H9 (cell line): ENCODE measurements around the gene AP1S3. TPM values are rescaled to one million over a fixed set of nuclear protein-coding genes. Genes with fewer than 3 reads are reported as not detected.

Experiments
- DNase-seq: peaks from one replicate; pipeline ENCODE4 v3.0.0-alpha.2; 2017
- H2AFZ ChIP-seq: one replicate; pipeline ENCODE4 v1.6.1; 2013; ENCODE audit warnings: mild to moderate bottlenecking, low read length, control low read depth, moderate library complexity
- H2AK5ac ChIP-seq: 2 replicates; pipeline ENCODE4 v1.6.1; 2013; ENCODE audit warnings: low read length, control low read depth, mixed read lengths; ENCODE audit not compliant: insufficient read length
- H2BK120ac ChIP-seq: one replicate; pipeline ENCODE4 v1.6.1; 2013; ENCODE audit warnings: low read depth, mild to moderate bottlenecking, low read length, control low read depth, inconsistent platforms; ENCODE audit not compliant: poor library complexity, severe bottlenecking
- H2BK12ac ChIP-seq: 2 replicates; pipeline ENCODE4 v1.6.1; 2013; ENCODE audit warnings: low read length, control low read depth, mixed read lengths, low read depth; ENCODE audit not compliant: insufficient read length
- H2BK15ac ChIP-seq: 2 replicates; pipeline ENCODE4 v1.6.1; 2013; ENCODE audit warnings: low read depth, low read length, control low read depth
- H2BK20ac ChIP-seq: one replicate; pipeline ENCODE4 v1.6.1; 2013; ENCODE audit warnings: low read depth, mild to moderate bottlenecking, low read length, control low read depth, inconsistent platforms; ENCODE audit not compliant: poor library complexity, severe bottlenecking
- H2BK5ac ChIP-seq: 2 replicates; pipeline ENCODE4 v1.6.1; 2013; ENCODE audit warnings: low read length, control low read depth, mixed read lengths; ENCODE audit not compliant: insufficient read length
- H3K14ac ChIP-seq: 2 replicates; pipeline ENCODE4 v1.6.1; 2013; ENCODE audit warnings: low read length, control low read depth; ENCODE audit not compliant: insufficient read depth
- H3K18ac ChIP-seq: 2 replicates; pipeline ENCODE4 v1.6.1; 2013; ENCODE audit warnings: low read depth, mild to moderate bottlenecking, mixed read lengths, low read length, control low read depth; ENCODE audit not compliant: insufficient read length
- H3K23ac ChIP-seq: 2 replicates; pipeline ENCODE4 v1.6.1; 2013; ENCODE audit warnings: low read length, control low read depth, mixed read lengths, low read depth; ENCODE audit not compliant: insufficient read length
- H3K23me2 ChIP-seq: 2 replicates; pipeline ENCODE4 v1.6.1; 2013; ENCODE audit warnings: low read depth, mild to moderate bottlenecking, mixed read lengths, low read length, control low read depth; ENCODE audit not compliant: insufficient read length, poor library complexity, severe bottlenecking
- H3K27ac ChIP-seq: 2 replicates; pipeline ENCODE4 v1.5.1; 2013; ENCODE audit warnings: low read length, control low read depth, mixed read lengths, low read depth; ENCODE audit not compliant: insufficient read length
- H3K27me3 ChIP-seq: 2 replicates; pipeline ENCODE4 v1.6.1; 2013; ENCODE audit warnings: low read length, control low read depth, inconsistent platforms; ENCODE audit not compliant: insufficient read depth
- H3K4ac ChIP-seq: 2 replicates; pipeline ENCODE4 v1.6.1; 2013; ENCODE audit warnings: low read depth, mild to moderate bottlenecking, control low read depth, inconsistent platforms, low read length, moderate library complexity
- H3K4me1 ChIP-seq: 2 replicates; pipeline ENCODE4 v1.6.1; 2013; ENCODE audit warnings: low read length, control low read depth, inconsistent platforms; ENCODE audit not compliant: insufficient read depth
- H3K4me2 ChIP-seq: 2 replicates; pipeline ENCODE4 v1.6.1; 2013; ENCODE audit warnings: low read length, control low read depth, mixed read lengths; ENCODE audit not compliant: insufficient read length, insufficient read depth
- H3K56ac ChIP-seq: 2 replicates; pipeline ENCODE4 v1.6.1; 2013; ENCODE audit warnings: low read depth, mild to moderate bottlenecking, mixed read lengths, low read length, control low read depth; ENCODE audit not compliant: insufficient read length
- H3K79me1 ChIP-seq: 2 replicates; pipeline ENCODE4 v1.6.1; 2013; ENCODE audit warnings: low read depth, mild to moderate bottlenecking, moderate library complexity, low read length, control low read depth, inconsistent platforms; ENCODE audit not compliant: insufficient read depth, poor library complexity, severe bottlenecking
- H3K79me2 ChIP-seq: 2 replicates; pipeline ENCODE4 v1.6.1; 2013; ENCODE audit warnings: low read length, control low read depth, inconsistent platforms; ENCODE audit not compliant: insufficient read depth
- H3K9ac ChIP-seq: 2 replicates; pipeline ENCODE4 v1.6.1; 2013; ENCODE audit warnings: low read length, control low read depth, mixed read lengths; ENCODE audit not compliant: insufficient read length; ENCODE audit errors: extremely low read depth
- H3K9me3 ChIP-seq: one replicate; pipeline ENCODE4 v1.6.1; 2013; ENCODE audit warnings: low read depth, low read length, inconsistent platforms; ENCODE audit not compliant: control insufficient read depth
- H3T11ph ChIP-seq: one replicate; pipeline ENCODE4 v1.6.1; 2013; ENCODE audit warnings: mild to moderate bottlenecking, low read length, control low read depth, inconsistent platforms
- H4K20me1 ChIP-seq: one replicate; pipeline ENCODE4 v1.6.1; 2013; ENCODE audit not compliant: control insufficient read depth, insufficient read length, insufficient read depth
- H4K5ac ChIP-seq: 2 replicates; pipeline ENCODE4 v1.6.1; 2013; ENCODE audit warnings: low read depth, mild to moderate bottlenecking, mixed read lengths, low read length, control low read depth; ENCODE audit not compliant: insufficient read length
- H4K8ac ChIP-seq: replicated peaks from 2 replicates; pipeline ENCODE4 v1.6.1; 2013; ENCODE audit warnings: low read length, control low read depth, mixed read lengths, low read depth; ENCODE audit not compliant: insufficient read length
- H4K91ac ChIP-seq: 2 replicates; pipeline ENCODE4 v1.6.1; 2013; ENCODE audit warnings: low read depth, mild to moderate bottlenecking, moderate library complexity, mixed read lengths, low read length, control low read depth; ENCODE audit not compliant: insufficient read length
- H3K27ac Mint-ChIP-seq, 3 experiments: 2 replicates in 2 of 3; 3 replicates in 1 of 3; pipeline ENCODE4 v1.8.0; 2020 to 2021; ENCODE audit warnings: mixed read lengths in 3 of 3, mild to moderate bottlenecking in 1 of 3, moderate library complexity in 1 of 3
- H3K27me3 Mint-ChIP-seq: 2 replicates; pipeline ENCODE4 v1.8.0; 2021; ENCODE audit warnings: low read depth, mild to moderate bottlenecking, moderate library complexity, mixed read lengths
- H3K36me3 Mint-ChIP-seq, 3 experiments: 2 replicates in 2 of 3; 3 replicates in 1 of 3; pipeline ENCODE4 v1.8.0; 2020 to 2021; ENCODE audit warnings: low read depth in 3 of 3, mixed read lengths in 3 of 3; ENCODE audit not compliant: insufficient read depth in 1 of 3
- H3K4me1 Mint-ChIP-seq, 2 experiments: 2 replicates each; pipeline ENCODE4 v1.8.0; 2020; ENCODE audit warnings: mixed read lengths in 2 of 2
- H3K4me3 Mint-ChIP-seq, 2 experiments: 2 replicates in 1 of 2; 3 replicates in 1 of 2; pipeline ENCODE4 v1.8.0; 2020 to 2021; ENCODE audit warnings: mild to moderate bottlenecking in 2 of 2, mixed read lengths in 2 of 2, moderate library complexity in 1 of 2
- H3K9me3 Mint-ChIP-seq, 2 experiments: 2 replicates in 1 of 2; 3 replicates in 1 of 2; pipeline ENCODE4 v1.8.0; 2020; ENCODE audit warnings: mild to moderate bottlenecking in 2 of 2, mixed read lengths in 2 of 2, moderate library complexity in 1 of 2
- WGBS: extraction: QIAGEN DNeasy Blood & Tissue Kit; methylation state at CpG from one replicate; pipeline ENCODE4 v1.1.7; 2013; ENCODE audit warnings: missing lambda C conversion rate, low lambda C conversion rate, mixed read lengths; ENCODE audit not compliant: insufficient read length; ENCODE audit errors: extremely low coverage; 5-methylcytosine and 5-hydroxymethylcytosine counted together
- total RNA-seq: library from RNA; stranded (reverse); gene quantifications from 2 replicates; pipeline ENCODE4 v1.2.1, GENCODE V29; 2021
- TF ChIP-seq, protein P1 (sequence below): fragments of 200-600 bp; sonication (generic); conservative IDR thresholded peaks from 3 replicates; pipeline ENCODE4 v1.8.0; 2021; ENCODE audit warnings: antibody characterized with exemption, mild to moderate bottlenecking

AP1S3 gene
- total RNA-seq, 1 experiment from 2014 or later = 8.7 TPM

DNA sequence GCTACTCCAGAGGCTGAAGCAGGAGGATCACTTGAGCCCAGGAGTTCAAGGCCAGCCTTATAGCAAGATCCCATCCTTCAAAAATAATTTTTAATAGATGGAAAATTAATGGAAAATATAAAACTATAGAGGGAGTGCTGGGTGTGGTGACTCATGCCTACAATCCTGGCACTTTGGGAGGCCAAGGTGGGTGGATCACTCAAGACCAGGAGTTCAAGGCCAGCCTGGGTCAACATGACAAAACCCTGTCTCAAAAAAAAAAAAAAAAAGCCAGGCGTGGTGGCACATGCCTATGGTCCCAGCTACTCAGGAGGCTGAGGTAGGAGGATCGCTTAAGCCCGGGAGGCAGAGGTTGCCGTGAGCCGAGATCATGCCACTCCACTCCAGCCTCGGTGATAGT, 48.0 kb downstream of the AP1S3 start:
- Histone ChIP-seq H3K79me1 (no peaks in the 10 kb centered on the region), H3K56ac (no peak overlapping the region), H3T11ph (no peak overlapping the region), H3K4me1 (no peaks in the 10 kb centered on the region), H3K27me3 (no peaks in the 10 kb centered on the region), H2BK5ac (no peak overlapping the region), H4K8ac (no peak overlapping the region), H3K27ac (no peak overlapping the region), H4K91ac (no peak overlapping the region), H3K9me3 (no peaks in the 10 kb centered on the region), H3K4me2 (no peak overlapping the region), H4K20me1 (no peaks in the 10 kb centered on the region), H2AFZ (no peak overlapping the region), H3K79me2 (no peaks in the 10 kb centered on the region), H3K9ac (no peak overlapping the region), H4K5ac (no peak overlapping the region), H3K4ac (no peak overlapping the region), H3K23ac (no peak overlapping the region), H2BK20ac (no peak overlapping the region), H3K14ac (no peak overlapping the region), H3K23me2 (no peaks in the 10 kb centered on the region), H3K18ac (no peak overlapping the region), H2BK120ac (no peak overlapping the region), H2BK15ac (no peak overlapping the region), H2AK5ac (no peak overlapping the region), H2BK12ac (no peak overlapping the region)
- no CpG with 5 or more reads among the region's 6 CpGs for WGBS
- H3K9me3 Mint-ChIP-seq = peaks cover 0 to 6% of the 10 kb centered on the region in 2 experiments; a peak in 4 of 5 replicates
- H3K4me3 Mint-ChIP-seq = no peak overlapping the region
- H3K36me3 Mint-ChIP-seq = peaks cover 0 to 2% (median 0%) of the 10 kb centered on the region in 3 experiments; a peak in 2 of 7 replicates
- DNase-seq = no peak
- no peaks in the 10 kb centered on the region for H3K27me3 Mint-ChIP-seq
- H3K4me1 Mint-ChIP-seq = peaks cover 6 to 7% of the 10 kb centered on the region in 2 experiments
- TF ChIP-seq, protein P1, sequence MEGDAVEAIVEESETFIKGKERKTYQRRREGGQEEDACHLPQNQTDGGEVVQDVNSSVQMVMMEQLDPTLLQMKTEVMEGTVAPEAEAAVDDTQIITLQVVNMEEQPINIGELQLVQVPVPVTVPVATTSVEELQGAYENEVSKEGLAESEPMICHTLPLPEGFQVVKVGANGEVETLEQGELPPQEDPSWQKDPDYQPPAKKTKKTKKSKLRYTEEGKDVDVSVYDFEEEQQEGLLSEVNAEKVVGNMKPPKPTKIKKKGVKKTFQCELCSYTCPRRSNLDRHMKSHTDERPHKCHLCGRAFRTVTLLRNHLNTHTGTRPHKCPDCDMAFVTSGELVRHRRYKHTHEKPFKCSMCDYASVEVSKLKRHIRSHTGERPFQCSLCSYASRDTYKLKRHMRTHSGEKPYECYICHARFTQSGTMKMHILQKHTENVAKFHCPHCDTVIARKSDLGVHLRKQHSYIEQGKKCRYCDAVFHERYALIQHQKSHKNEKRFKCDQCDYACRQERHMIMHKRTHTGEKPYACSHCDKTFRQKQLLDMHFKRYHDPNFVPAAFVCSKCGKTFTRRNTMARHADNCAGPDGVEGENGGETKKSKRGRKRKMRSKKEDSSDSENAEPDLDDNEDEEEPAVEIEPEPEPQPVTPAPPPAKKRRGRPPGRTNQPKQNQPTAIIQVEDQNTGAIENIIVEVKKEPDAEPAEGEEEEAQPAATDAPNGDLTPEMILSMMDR = no peak
- H3K27ac Mint-ChIP-seq = no peak overlapping the region
